ENCODE measurements around the gene DLX6. TPM values are rescaled to one million over a fixed set of nuclear protein-coding genes. Genes with fewer than 3 reads are reported as not detected.

The DLX6 gene
- total RNA-seq, 2 experiments from 2014 or later = not detected

GRCh38 chr7:97008275-97008917 is 3.0 kb downstream of the DLX6 start:
- no TSS peak for BruUV-seq (replicated peaks)
- Histone ChIP-seq H3K79me2 (ENCODE audit: insufficient read depth, low read depth, low read length) (no peaks in the 10 kb centered on the region), H3K9me3 (ENCODE audit: low read length) (no peaks in the 10 kb centered on the region), H3K4me2 (ENCODE audit: low read length) (no peak overlapping the region), H3K9me2 (ENCODE audit: insufficient read depth, low read length) (no peaks in the 10 kb centered on the region), H3K4me1 (ENCODE audit: insufficient read depth, low read length, poor library complexity, severe bottlenecking) (no peaks in the 10 kb centered on the region), H3K4me3 (ENCODE audit: low read depth, low read length, poor library complexity, severe bottlenecking) (no peak overlapping the region), H2AFZ (ENCODE audit: low read length) (no peak overlapping the region), H3K27ac (ENCODE audit: low read depth, low read length, poor library complexity, severe bottlenecking) (no peak overlapping the region), H3K36me3 (ENCODE audit: insufficient read depth, low read length) (no peaks in the 10 kb centered on the region), H4K20me1 (ENCODE audit: insufficient read depth, low read length) (no peaks in the 10 kb centered on the region)
- DNase-seq (ENCODE audit: low spot score) = no peak
- CTCF ChIA-PET (ENCODE audit: unreplicated experiment) = interaction anchor here (1.3 kb wide), 1 partner anchor 19 kb away, joined by 4 read pairs; no protein-coding TSS in a partner anchor
- TF ChIP-seq EZH2phosphoT487 (IDR thresholded peaks at IDR 0.05; ENCODE audit: borderline replicate concordance, low read depth, low read length) = no peak
- POLR2A ChIA-PET = interaction anchor here (0.6 kb wide), 1 partner anchor 21 kb away, joined by 4 read pairs; no protein-coding TSS in a partner anchor
- intact Hi-C loops (cut with micrococcal nuclease; ENCODE audit: unreplicated experiment) = no loop called here

- H2AFZ ChIP-seq (ENCODE audit: low read length) = no peak overlapping the region
- no peak overlapping the region for H3K4me3 ChIP-seq (ENCODE audit: low read depth, low read length, poor library complexity, severe bottlenecking)
- no peaks in the 10 kb centered on the region for H4K20me1 ChIP-seq (ENCODE audit: insufficient read depth, low read length)
- no peaks in the 10 kb centered on the region for H3K79me2 ChIP-seq (ENCODE audit: insufficient read depth, low read depth, low read length)
- ChIA-PET POLR2A (no interaction called here), CTCF (ENCODE audit: unreplicated experiment) (no interaction called here)
- no peak overlapping the region for H3K27ac ChIP-seq (ENCODE audit: low read depth, low read length, poor library complexity, severe bottlenecking)
- no TSS peak for BruUV-seq (replicated peaks)
- DNase-seq (ENCODE audit: low spot score) = no peak
- H3K9me2 ChIP-seq (ENCODE audit: insufficient read depth, low read length) = no peaks in the 10 kb centered on the region
- TF ChIP-seq CTCF (conservative IDR thresholded peaks at IDR 0.05; ENCODE audit: low read length) (no peak), EZH2phosphoT487 (IDR thresholded peaks at IDR 0.05; ENCODE audit: borderline replicate concordance, low read depth, low read length) (no peak)
- H3K9me3 ChIP-seq (ENCODE audit: low read length) = no peaks in the 10 kb centered on the region
- intact Hi-C loops (cut with micrococcal nuclease; ENCODE audit: unreplicated experiment) = no loop called here
- H3K36me3 ChIP-seq (ENCODE audit: insufficient read depth, low read length) = no peaks in the 10 kb centered on the region
- no peak overlapping the region for H3K4me2 ChIP-seq (ENCODE audit: low read length)
- H3K4me1 ChIP-seq (ENCODE audit: insufficient read depth, low read length, poor library complexity, severe bottlenecking) = no peaks in the 10 kb centered on the region
These were observed 4.7 kb downstream of the DLX6 start for GRCh38 chr7:97009753-97010732.

GRCh38 chr7:97011104-97011503 is 5.8 kb downstream of the DLX6 start:
- Histone ChIP-seq H3K27ac (ENCODE audit: low read depth, low read length, poor library complexity, severe bottlenecking) (no peak overlapping the region), H3K4me1 (ENCODE audit: insufficient read depth, low read length, poor library complexity, severe bottlenecking) (no peaks in the 10 kb centered on the region), H3K4me2 (ENCODE audit: low read length) (no peak overlapping the region), H4K20me1 (ENCODE audit: insufficient read depth, low read length) (no peaks in the 10 kb centered on the region), H3K9me3 (ENCODE audit: low read length) (no peaks in the 10 kb centered on the region), H3K36me3 (ENCODE audit: insufficient read depth, low read length) (no peaks in the 10 kb centered on the region), H3K79me2 (ENCODE audit: insufficient read depth, low read depth, low read length) (no peaks in the 10 kb centered on the region), H2AFZ (ENCODE audit: low read length) (no peak overlapping the region), H3K4me3 (ENCODE audit: low read depth, low read length, poor library complexity, severe bottlenecking) (no peak overlapping the region), H3K9me2 (ENCODE audit: insufficient read depth, low read length) (no peaks in the 10 kb centered on the region)
- no peak for DNase-seq (ENCODE audit: low spot score)
- CTCF ChIA-PET (ENCODE audit: unreplicated experiment) = no interaction called here
- POLR2A ChIA-PET = no interaction called here
- intact Hi-C loops (cut with micrococcal nuclease; ENCODE audit: unreplicated experiment) = no loop called here
- no TSS peak for BruUV-seq (replicated peaks)
- no peak for TF ChIP-seq EZH2phosphoT487 (IDR thresholded peaks at IDR 0.05; ENCODE audit: borderline replicate concordance, low read depth, low read length)
- TF ChIP-seq CTCF (conservative IDR thresholded peaks at IDR 0.05; ENCODE audit: low read length) = no peak
